ENCODE results near the gene GPX4. TPM values are rescaled to one million over a fixed set of nuclear protein-coding genes. Genes with fewer than 3 reads are reported as not detected.

GPX4 gene
- total and polyA plus RNA-seq, 2 of the 13 experiments (the other 11 are each of a cell fraction or from before 2014, with no cell fraction given): 535 to 613 TPM

DNA sequence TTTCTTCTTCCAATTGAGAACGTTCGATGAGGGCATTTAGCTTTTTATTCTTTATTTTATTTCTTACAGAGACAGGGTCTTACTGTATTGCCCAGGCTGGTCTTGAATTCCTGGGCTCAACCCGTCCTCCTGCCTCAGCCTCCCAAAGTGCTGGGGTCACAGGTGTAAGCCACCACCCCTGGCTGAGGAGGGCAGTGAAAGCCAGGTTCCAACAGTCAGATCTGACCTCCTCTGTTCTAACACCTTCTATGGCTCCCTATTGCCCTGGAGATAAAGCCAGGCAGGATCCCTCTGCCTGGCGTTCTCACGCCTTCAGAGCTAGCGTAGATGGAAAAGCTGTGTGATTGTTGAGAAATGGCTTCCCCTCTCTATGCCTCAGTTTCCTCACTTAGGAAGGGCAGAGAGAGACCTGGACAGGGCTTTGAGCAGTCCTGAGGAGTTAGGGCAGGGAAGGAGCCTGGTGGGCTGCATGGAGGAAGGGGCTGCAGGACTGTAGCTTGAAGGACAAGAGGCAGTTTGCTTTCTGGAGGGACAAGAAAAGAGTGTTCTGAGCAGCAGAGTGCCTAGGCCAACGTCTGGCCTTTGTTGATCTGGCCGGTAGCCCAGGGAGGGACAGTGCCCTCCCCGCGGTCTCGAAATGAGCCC is 31.3 kb upstream of the GPX4 start:
- DNase-seq (ENCODE audit: low spot score): no peak
- Histone ChIP-seq H3K4me2 (ENCODE audit: low read depth, low read length) (no peak overlapping the region), H3K79me2 (ENCODE audit: insufficient read depth, low read length) (no peaks in the 10 kb centered on the region), H3K9ac (ENCODE audit: insufficient read depth, low read depth, low read length) (no peak overlapping the region), H2AFZ (ENCODE audit: low read length) (no peak overlapping the region), H3K4me3 (replicated peaks in 1 of 3; ENCODE audit: insufficient read depth in 1 of 3, low read depth in 2 of 3, low read length in 3 of 3) (no peak overlapping the region), H3K27ac (ENCODE audit: extremely low read length, insufficient read depth, low read length) (no peak overlapping the region), H3K9me3 (ENCODE audit: low read length) (no peaks in the 10 kb centered on the region), H3K36me3 (replicated peaks in 1 of 2; ENCODE audit: control insufficient read depth in 1 of 2, insufficient read depth in 2 of 2, low read length in 2 of 2) (no peaks in the 10 kb centered on the region; a peak in 1 of 5 replicates), H4K20me1 (ENCODE audit: insufficient read depth, low read length) (peaks cover 3% of the 10 kb centered on the region; the same call in 1 of the 2 replicates), H3K4me1 (ENCODE audit: insufficient read depth, low read length) (peaks cover 37% of the 10 kb centered on the region), H3K27me3 (ENCODE audit: control insufficient read depth in 1 of 2, insufficient read depth in 2 of 2, low read length in 2 of 2) (no peaks in the 10 kb centered on the region)
- intact Hi-C loops (cut with micrococcal nuclease; ENCODE audit: unreplicated experiment) (no loop called here), in situ Hi-C loops (cut with HindIII; ENCODE audit: extremely low pct_ligation_motif_present, low pct_unique_long_range_greater_than_20kb) (no loop called here)
- ATAC-seq: no peak
- CTCF ChIA-PET (ENCODE audit: low intra/inter-chr PET ratio, low total read pairs): no interaction called here
- no TSS peak for BruUV-seq (replicated peaks)
- POLR2A ChIA-PET: no interaction called here
- TF ChIP-seq FOSL1 (CRISPR knock-in tag; IDR thresholded peaks at IDR 0.05; ENCODE audit: borderline replicate concordance) (no peak), CHD4 (IDR thresholded peaks at IDR 0.05; ENCODE audit: borderline replicate concordance, low read length) (0 out of 2 replicates have a peak, but pooled peaks have one; percentile 27), ZMYM3 (CRISPR knock-in tag; IDR thresholded peaks at IDR 0.05) (peak; percentile 83), ZNF121 (CRISPR knock-in tag; IDR thresholded peaks at IDR 0.05) (peak; percentile 62; the same call in 1 of the 2 replicates), ZFP36 (IDR thresholded peaks at IDR 0.05; ENCODE audit: borderline replicate concordance, low read depth, low read length, partially characterized antibody) (peak; percentile 31), ZNF501 (CRISPR knock-in tag; IDR thresholded peaks at IDR 0.05) (no peak)
- TF ChIP-seq, protein P1, sequence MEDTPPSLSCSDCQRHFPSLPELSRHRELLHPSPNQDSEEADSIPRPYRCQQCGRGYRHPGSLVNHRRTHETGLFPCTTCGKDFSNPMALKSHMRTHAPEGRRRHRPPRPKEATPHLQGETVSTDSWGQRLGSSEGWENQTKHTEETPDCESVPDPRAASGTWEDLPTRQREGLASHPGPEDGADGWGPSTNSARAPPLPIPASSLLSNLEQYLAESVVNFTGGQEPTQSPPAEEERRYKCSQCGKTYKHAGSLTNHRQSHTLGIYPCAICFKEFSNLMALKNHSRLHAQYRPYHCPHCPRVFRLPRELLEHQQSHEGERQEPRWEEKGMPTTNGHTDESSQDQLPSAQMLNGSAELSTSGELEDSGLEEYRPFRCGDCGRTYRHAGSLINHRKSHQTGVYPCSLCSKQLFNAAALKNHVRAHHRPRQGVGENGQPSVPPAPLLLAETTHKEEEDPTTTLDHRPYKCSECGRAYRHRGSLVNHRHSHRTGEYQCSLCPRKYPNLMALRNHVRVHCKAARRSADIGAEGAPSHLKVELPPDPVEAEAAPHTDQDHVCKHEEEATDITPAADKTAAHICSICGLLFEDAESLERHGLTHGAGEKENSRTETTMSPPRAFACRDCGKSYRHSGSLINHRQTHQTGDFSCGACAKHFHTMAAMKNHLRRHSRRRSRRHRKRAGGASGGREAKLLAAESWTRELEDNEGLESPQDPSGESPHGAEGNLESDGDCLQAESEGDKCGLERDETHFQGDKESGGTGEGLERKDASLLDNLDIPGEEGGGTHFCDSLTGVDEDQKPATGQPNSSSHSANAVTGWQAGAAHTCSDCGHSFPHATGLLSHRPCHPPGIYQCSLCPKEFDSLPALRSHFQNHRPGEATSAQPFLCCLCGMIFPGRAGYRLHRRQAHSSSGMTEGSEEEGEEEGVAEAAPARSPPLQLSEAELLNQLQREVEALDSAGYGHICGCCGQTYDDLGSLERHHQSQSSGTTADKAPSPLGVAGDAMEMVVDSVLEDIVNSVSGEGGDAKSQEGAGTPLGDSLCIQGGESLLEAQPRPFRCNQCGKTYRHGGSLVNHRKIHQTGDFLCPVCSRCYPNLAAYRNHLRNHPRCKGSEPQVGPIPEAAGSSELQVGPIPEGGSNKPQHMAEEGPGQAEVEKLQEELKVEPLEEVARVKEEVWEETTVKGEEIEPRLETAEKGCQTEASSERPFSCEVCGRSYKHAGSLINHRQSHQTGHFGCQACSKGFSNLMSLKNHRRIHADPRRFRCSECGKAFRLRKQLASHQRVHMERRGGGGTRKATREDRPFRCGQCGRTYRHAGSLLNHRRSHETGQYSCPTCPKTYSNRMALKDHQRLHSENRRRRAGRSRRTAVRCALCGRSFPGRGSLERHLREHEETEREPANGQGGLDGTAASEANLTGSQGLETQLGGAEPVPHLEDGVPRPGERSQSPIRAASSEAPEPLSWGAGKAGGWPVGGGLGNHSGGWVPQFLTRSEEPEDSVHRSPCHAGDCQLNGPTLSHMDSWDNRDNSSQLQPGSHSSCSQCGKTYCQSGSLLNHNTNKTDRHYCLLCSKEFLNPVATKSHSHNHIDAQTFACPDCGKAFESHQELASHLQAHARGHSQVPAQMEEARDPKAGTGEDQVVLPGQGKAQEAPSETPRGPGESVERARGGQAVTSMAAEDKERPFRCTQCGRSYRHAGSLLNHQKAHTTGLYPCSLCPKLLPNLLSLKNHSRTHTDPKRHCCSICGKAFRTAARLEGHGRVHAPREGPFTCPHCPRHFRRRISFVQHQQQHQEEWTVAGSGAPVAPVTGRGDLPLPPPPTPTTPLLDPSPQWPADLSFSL (CRISPR knock-in tag; IDR thresholded peaks at IDR 0.05): no peak
- TF ChIP-seq, protein P2, sequence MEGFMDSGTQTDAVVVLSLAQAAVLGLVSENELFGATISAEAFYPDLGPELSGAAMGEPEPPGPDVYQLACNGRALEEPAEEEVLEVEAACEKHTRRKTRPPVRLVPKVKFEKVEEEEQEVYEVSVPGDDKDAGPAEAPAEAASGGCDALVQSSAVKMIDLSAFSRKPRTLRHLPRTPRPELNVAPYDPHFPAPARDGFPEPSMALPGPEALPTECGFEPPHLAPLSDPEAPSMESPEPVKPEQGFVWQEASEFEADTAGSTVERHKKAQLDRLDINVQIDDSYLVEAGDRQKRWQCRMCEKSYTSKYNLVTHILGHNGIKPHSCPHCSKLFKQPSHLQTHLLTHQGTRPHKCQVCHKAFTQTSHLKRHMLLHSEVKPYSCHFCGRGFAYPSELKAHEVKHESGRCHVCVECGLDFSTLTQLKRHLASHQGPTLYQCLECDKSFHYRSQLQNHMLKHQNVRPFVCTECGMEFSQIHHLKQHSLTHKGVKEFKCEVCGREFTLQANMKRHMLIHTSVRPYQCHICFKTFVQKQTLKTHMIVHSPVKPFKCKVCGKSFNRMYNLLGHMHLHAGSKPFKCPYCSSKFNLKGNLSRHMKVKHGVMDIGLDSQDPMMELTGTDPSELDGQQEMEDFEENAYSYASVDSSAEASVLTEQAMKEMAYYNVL (CRISPR knock-in tag; IDR thresholded peaks at IDR 0.05; ENCODE audit: borderline replicate concordance): no peak
- TF ChIP-seq, protein P3, sequence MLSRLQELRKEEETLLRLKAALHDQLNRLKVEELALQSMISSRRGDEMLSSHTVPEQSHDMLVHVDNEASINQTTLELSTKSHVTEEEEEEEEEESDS (CRISPR knock-in tag; IDR thresholded peaks at IDR 0.05; ENCODE audit: borderline replicate concordance): no peak
- 80% methylated on average over 9 of the region's 11 CpGs for WGBS (ENCODE audit: low lambda C conversion rate)
- no peak for FAIRE-seq
